Islet of Langerhans (tissue), 1 donor: ENCODE data around the gene CHEK2.
"Not testable (repeated sequence)": the region's sequence is repeated elsewhere in the genome, so short reads cannot be mapped to it uniquely, and the experiment has no call there.

Source experiments
- FAIRE-seq: peaks from one replicate; lab custom pipeline; 2011; peaks lifted over from hg19 to GRCh38; lab: Jason Lieb, UNC

CHEK2 gene

DNA sequence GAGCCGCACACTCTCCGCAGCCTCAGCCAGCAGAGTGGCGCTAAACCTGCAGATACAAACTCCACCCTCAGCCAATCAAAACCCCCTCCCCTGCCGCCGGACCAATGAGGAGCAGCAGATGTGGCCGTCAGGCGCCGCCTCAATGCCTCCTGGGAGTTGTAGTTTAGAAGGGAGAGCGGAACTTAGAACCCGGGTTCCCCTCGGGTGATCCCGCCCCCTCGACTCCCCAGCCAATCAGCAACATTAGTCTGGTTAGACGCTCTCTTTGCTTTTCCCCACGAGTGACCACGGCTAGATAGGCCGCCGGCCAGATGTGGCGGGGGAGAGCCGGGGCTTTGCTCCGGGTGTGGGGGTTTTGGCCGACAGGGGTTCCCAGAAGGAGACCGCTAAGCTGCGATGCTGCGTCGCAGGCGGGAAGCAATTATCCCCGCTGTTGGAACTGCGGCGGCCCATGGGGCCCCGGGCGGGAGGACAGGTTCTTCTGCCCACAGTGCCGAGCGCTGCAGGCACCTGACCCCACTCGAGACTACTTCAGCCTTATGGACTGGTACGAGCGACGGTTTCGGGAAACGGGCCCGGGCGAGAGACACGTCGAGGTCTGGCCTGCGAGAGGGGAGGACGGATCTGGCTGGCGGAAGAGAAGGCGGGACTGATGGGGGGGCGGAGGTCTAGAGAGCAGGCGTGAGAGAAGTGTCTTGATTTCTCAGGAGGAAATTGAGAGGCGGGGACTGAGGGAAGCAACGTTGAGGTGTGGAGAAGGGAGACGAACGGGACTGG is at the start of gene CHEK2, which contains the start of gene HSCB:
CHEK2 (minus strand) TSS at position 36 of the 777 bp plus-strand sequence. CDS start 7,099 bp downstream, outside the sequence.
HSCB (plus strand) TSS at position 255 of the 777 bp plus-strand sequence; CDS start at position 312, 57 bp downstream.
- FAIRE-seq = peak; percentile 90

DNA sequence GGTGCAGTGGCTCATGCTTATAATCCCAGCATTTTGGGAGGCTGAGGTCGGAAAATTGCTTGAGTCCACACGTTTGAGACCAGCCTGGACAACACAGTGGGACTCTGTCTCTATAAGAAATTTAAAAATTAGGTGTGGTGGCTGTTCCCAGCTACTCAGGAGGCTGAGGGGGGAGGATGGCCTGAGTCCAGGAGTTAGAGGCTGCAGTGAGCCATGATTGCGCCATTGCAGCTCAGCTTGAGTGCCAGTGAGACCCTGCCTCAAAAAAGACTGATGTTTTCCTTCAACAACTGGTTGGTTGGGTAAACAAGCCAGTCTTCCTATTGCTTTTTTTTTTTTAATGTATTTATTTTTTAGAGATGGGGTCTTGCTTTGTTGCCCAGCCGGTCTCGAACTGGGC is 49.5 kb upstream of the CHEK2 start:
- FAIRE-seq = no peak

DNA sequence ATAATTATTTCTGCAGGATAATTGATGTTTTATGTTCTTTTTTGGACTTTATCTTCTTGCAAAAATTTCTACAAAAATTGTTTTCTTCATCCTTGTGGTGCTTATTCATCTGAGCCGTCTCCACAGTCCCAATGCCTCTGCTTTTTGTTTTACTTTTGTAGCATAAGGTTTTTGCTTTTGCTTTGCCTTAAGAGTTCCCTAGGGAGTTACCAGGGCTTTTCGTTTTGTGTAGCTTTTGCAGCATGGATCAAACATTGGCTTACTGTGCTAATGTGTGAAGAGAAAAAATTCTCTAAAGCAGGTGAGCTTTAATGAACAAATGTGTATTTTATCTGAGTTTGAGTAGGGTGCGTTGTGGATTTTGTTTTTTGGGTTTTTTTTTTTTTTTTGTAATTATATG is 47.0 kb upstream of the CHEK2 start:
- no peak for FAIRE-seq

DNA sequence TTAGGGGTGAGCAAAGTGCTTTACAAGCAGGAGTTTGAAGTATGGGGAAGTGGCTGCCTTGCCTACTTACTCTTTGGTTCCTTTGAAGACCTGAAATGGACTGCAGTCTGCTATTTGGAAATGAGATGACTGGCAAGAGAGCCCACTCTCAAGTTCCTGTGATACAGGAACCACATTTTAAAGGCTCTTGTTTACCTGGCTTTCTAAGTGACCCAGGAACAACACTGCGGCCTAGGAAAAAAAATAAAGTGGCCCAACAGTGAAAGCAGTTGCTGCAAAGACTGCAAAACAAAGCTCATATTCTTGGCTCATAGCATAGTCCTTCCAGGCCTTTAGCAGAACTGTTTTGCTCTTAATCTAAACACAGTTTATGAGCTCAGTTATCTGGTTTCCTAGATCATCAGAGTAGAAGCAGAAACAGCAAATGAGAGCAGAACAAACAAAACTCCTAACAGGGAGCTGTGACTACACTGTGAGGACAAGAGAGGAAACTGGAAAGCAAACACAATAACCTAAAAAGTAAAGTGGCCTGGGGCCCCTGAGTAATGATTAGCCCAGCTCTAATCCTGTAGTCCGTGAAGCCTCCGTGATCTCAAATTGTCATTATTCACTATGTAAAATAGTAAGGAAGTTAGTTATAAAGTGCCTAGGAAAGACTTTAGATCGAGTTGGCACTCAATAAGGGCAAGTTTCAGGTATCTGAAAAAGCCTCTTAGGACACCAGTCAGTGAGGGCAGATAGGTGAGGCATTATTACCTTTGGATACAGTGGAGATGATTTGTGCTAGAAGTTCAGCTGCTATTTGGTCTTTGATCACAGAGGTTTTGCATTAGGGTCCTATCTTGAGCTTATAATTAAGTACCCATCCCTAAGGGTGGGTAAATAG is 42.4 kb upstream of the CHEK2 start:
- FAIRE-seq = peak; percentile 97

DNA sequence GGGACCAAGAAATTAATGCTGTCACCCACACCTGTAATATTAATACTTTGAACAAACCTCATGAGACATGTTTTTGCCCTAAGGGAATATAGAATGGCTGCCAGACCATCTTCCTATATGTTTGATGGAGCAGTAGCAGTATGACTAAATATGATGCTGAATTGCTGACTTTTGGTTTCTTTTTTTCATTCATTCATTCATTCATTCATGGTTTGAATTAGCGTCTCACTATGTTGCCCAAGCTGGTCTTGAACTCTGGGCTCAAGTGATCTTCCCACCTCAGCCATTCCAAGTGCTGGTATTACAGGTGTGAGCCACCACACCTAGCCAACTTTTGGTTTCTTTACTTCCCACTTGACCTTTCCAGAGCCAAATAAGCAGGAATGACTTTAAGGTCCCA is 38.7 kb upstream of the CHEK2 start:
- FAIRE-seq = no peak

DNA sequence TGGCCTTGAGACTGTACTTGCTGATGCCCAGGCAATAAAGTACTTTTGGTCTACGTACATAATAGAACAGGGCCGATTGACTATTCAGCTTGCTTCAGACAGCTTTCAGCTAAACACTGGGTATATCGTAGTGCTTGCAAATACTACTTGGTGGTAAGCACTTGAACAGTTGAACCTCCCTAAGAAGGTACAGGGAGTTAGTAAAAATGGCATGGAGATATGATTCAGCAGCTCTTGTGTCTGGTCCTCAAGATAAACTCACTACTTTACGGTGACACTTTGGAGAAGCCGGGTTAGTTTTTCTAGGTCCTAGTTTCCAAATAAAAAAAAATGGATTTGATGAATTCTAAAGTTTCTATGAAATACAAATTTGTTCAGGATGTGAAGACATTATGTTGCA is 38.2 kb upstream of the CHEK2 start:
- FAIRE-seq = no peak

DNA sequence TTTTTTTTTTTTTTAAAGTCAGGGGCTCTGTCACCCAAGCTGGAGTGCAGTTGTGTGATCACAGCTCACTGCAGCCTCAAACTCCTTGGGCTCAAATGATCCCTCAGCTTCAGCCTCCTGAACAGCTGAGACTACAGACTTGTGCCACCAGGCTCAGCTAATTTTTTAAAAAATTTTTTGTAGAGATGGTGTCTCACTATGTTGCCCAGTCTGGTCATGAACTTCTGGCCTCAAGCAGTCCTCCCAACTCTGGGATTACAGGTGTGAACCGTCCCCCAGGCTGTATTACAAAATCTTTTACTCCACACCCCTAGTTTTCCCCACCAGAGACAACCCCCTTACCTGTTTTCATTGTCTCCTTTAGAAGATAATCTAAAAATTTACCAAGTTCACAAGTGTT is 32.8 kb upstream of the CHEK2 start:
- no peak for FAIRE-seq

DNA sequence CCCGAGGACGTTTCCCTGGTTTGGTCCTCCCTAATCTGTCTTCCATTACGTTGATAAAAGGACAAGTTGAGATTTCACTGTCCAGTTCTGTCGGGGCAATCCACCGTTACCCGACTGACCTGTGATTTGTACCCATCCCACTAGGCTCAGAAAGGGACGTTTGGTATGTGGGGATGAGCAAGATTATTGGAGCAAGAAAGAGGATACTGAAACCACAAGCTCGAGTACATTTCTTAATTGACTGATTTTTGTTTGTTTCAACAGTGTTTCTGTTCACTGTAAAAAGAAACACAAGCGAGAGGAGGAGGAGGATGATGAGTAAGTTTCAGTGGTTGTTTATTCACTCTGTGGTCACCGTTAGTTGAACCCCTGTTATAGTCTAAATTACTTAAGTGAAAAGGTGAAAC is 31.8 kb upstream of the CHEK2 start:
- FAIRE-seq = no peak

DNA sequence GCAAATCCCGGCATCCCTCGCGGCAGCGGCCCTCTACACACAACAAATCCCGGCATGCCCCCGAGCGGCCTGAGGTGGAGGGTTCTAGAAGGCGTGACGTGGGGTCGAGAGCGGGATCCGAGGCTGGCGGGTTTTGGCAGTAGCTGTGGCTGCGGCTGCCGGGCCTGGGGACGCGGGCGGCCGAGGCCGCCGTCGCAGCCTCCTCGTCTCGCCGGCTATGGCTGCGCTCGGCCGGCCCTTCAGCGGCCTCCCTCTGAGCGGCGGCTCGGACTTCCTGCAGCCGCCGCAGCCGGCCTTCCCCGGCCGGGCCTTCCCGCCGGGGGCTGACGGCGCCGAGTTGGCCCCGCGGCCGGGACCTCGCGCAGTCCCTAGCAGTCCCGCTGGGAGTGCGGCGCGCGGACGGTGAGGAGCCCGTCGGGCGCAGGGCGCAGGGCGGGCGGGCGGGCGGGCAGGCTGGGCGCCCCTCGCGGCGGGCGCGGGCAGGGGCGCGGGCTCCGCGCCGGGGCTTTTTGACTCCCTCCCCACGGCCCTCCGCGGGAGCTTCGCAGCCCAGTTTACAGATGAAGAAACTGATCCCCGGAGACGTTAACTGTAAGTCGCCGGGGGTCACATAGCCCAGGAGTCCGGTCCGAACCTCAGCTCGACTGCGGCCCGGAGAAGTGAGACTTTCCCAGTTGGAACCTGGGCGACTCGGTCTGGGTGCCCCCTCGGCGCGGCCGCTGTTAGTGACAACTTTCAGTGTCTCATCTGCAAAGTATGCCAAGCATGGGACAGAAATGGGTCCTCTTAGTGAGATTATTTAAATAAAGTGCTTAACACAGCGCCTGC is 31.2 kb upstream of the CHEK2 start, which contains the start of gene CCDC117:
CCDC117 (plus strand) TSS at position 63 of the 828 bp plus-strand sequence; CDS start at position 218, 155 bp downstream.
- FAIRE-seq = no peak

DNA sequence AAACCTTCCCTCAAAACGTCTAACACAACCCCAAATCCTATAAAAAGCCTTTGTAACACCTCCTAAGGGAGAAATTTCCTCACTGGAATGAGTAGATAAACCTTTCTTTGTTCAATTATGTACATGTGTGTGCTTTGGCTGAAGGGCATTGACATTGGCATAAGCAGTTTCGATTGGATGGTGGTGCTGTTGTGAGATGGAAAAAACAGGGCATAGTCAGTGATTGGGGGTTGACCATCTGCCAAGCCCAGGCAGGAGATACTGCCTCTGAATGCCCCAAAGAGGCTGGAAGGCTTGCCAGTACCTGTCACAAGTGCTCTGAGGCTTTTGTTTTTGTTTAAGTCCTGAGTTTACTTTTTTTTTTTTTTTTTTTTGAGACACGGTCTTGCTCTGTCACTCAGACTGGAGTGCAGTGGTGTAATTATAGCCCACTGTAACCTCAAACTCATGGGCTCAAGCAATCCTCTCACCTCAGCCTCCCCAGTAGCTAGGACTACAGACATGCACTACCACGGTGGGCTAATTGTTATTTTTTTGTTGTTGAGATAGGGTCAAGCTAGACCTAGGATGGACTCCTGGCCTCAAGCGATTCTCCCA is 29.7 kb upstream of the CHEK2 start:
- no peak for FAIRE-seq

DNA sequence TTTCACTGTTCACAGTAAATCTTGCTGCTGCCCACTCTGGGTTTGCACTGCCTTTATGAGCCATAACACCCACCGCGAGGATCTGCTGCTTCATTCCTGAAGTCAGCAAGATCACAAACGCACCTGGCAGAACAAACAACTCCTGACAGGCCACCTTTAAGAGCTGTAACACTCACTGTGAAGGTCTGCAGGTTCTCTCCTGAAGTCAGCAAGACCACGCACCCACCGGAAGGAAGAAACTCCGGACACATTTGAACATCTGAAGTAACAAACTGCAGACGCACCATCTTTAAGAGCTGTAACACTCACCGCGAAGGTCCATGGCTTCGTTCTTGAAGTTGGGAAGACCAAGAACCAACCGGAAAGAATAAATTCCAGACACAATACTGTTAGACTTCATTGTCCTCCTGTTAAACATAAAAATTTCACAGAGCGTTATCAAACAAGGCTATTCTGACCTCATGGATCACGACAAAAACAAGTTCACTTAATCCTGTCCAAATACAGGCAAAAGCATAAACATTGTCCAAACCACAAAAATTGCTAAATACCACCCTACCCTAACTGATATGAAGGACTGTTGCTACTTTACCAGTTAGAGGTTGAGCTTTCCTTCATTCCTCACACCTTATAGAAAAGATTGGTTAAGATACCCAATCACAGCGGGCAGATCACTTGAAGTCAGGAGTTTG is 27.9 kb upstream of the CHEK2 start:
- FAIRE-seq = no peak

DNA sequence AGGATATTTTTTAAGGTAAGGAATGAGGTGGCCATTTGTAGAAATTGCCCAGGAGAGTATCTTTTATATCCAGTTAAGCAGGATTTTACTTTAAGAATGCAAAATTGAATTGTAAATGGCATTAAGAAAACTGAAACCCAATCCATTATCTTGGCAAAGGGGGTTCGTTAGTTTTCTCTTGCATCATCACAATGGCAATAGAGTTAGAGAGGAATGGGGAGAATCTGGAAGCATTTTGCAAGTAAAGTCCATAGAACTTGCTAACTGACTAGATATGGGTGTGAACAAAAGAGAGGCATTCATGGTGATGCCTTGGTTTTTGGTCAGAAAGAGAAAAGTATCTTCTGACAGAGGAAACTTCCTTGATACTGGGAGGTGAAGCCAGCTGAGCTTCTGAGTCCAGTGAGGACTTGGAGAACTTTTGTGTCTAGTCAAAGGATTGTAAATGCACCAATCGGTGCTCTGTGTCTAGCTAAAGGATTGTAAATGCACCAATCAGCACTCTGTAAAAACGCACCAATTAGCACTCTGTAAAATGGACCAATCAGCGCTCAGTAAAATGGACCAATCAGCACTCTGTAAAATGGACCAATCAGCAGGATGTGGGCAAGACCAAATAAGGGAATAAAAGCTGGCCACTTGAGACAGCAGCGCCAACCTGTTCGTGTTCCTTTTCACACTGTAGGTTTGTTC is 27.2 kb upstream of the CHEK2 start:
- no peak for FAIRE-seq

DNA sequence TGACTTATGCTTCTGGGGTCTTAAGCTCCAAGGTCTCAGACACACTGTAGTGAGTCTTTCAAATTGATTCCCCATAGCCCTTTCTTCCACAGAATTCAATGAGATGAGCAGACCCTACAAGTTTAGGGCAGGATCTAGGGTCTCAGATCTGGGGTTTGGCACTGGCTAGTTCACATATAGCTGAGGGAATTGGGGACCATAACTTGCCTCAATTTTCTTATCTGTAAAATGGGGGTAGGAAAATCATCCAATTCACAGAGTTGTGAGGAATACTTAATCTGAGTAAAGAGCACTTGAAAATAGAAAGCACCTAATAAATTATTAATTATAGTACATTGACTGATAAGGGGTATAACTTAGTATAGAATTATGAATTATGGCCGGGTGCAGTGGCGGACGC is 25.0 kb upstream of the CHEK2 start:
- no peak for FAIRE-seq

DNA sequence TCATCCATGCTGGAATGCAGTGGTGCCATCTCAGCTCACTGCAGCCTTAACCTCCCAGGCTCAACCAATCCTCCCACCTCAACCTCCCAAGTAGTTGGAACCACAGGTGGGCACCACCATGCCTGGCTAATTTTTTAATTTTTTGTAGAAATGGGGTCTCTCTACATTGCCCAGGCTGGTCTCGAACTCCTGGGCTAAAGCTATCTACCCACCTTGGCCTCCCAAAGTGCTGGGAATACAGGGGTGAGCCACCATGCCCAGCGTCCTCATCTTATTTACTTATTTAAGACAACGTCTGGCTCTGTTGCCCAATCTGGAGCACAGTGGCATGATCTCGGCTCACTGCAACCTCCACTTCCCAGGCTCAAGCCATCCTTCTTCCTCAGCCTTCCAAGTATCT is 20.4 kb upstream of the CHEK2 start:
- not testable (repeated sequence) for FAIRE-seq

DNA sequence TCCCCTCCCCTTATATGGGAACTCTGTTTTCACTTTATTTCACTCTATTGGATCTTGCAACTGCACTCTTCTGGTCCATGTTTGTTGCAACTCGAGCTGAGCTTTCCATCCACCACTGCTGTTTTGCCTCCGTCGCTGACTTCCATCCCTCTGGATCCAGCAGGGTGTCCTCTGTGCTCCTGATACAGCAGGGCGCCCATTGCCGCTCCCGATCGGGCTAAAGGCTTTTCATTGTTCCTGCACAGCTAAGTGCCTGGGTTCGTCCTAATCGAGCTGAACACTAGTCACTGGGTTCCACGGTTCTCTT is 19.8 kb upstream of the CHEK2 start:
- no peak for FAIRE-seq

DNA sequence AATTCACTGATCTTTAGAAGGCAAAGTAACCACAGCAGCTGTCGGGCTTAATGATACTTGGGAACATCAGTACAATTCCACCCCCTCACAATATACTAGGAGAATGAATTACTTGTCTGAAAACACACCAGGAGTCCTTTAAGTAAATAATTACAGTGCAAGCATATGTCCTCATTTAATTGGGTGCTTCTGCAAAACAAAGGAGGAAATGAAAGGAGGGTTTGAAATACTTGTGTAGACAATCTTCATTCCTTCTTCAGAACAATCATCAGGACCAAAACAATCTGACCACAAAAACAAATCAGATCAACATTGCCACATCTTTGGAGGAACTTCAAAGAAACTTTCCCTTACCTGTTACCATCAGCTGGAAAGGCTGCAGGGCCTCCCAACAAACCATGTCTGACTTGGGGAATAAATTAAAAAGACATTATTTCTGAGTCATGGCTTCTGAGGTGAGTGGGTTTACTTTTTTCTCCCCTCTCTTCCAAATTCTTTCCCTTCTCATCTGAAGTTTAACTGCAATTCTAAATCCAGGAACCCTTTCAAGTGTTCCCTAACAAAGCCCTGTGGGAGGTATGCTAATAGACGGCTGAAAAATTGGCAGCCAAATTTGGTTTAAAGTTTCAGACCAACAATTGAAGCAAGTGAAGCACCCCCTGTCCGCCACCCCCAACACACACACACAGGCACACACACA is 18.4 kb upstream of the CHEK2 start:
- FAIRE-seq = no peak

DNA sequence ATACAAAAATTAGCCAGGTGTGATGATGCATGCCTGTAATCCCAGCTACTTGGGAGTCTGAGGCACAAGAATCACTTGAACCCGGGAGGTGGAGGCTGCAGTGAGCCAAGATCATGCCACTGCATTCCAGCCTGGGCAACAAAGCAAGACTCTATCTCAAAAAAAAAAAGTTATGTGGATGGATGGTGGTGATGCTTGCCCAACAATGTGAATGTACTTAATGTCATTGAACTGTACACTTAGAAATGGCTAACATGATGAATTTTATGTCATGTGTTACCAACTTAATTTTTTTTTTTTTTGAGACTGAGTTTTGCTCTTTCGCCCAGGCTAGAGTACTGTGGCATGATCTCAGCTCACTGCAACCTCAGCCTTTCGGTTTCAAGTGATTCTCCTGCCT is 12.9 kb upstream of the CHEK2 start:
- FAIRE-seq = not testable (repeated sequence)

DNA sequence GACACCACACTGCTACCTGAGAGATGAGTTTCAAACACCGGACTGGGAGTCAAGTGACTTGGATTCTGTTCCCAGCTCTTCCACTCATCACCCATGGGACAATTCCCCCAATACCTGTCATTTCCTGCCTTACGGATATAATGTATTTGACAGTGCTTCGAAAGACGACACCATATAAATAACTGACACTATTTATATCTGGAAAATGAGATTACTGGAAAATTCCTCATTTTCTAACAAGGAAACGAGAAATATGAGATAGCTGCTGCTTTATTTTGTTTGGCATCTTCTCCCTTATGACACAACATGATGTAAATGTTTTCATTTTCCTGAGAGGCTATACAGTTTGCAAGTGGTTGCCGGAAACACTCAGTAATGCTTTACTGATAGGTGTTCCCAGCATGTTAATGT is 8.9 kb upstream of the CHEK2 start:
- no peak for FAIRE-seq

DNA sequence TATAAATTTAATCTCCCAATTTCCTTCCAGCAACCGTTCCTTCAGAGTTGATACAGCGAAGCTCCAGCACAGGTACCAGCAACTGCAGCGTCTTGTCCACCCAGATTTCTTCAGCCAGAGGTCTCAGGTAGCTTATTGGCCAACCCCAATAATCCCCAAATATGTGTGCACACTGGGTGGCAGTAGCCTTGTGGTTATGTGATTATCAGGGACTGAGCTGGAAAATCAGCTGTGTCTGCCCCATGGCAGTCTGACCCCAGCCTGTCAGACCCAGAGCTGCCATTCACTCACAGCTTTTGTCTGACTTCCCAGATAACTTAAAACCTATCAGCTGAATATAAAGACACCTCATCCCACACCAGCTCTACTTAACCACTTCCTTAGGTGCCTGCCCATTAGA is 2.2 kb upstream of the CHEK2 start:
- FAIRE-seq = no peak

DNA sequence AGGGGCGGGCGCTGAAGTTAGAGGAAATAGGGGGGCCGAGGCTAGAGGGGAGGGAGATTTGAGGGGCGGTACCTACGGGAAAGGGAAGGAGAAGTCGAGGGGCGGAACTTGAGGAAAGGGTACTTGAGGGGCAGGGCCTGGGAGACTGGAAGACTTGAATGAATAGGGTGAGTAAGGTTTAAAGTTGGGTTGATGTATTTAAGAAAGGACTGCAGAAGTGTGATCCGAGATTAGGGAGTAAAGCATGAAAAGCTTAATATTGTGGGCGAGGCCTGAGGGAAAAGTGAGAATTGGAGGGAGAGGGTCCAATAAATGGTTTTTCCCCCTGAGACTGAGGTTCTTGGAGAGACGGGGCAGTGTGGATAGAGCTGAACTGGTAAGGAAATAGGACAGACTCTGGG is 942 bp upstream of the CHEK2 start:
- FAIRE-seq = no peak
